SK-N-SH (cell line): ENCODE measurements around the gene MAGI2. TPM values are rescaled to one million over a fixed set of nuclear protein-coding genes. Genes with fewer than 3 reads are reported as not detected.

ENCODE experiments used
- CTCF ChIA-PET: fragments of 300-600, 350-600 bp; formaldehyde crosslinking; extraction: SDS; loops from one replicate; lab custom pipeline; 2021; lab: Yijun Ruan, JAX
- POLR2A ChIA-PET: fragments of 350-600 bp; sonication (Branson Sonifier 250); formaldehyde crosslinking; extraction: SDS; loops from one replicate; lab custom pipeline; 2020; ENCODE audit warnings: antibody characterized with exemption, inconsistent platforms; lab: Yijun Ruan, JAX
- DNase-seq: peaks from one replicate; pipeline ENCODE4 v3.0.0; 2012
- H2AFZ ChIP-seq: fragments of 200-600 bp; sonication (generic); 2 replicates; pipeline ENCODE4 v1.8.1; 2016; ENCODE audit warnings: antibody characterized with exemption, mild to moderate bottlenecking, low read depth
- H3F3A ChIP-seq: fragments of 200-600 bp; sonication (generic); replicated peaks from 2 replicates; pipeline ENCODE3; 2016; ENCODE audit warnings: antibody characterized with exemption, mild to moderate bottlenecking; ENCODE audit not compliant: insufficient read depth
- H3K27ac ChIP-seq, 2 experiments: fragments of 200-500 bp in 1 of 2; fragments of 200-600 bp in 1 of 2; sonication (Bioruptor generic) in 1 of 2; sonication (generic), shearing (Covaris generic) in 1 of 2; 2 replicates each; pipeline versions ENCODE4 v1.5.1 to v1.6.1; 2014 to 2016; ENCODE audit warnings: low read depth in 2 of 2, inconsistent platforms in 1 of 2, low read length in 1 of 2, mild to moderate bottlenecking in 1 of 2, mixed read lengths in 1 of 2
- H3K27me3 ChIP-seq: fragments of 200-600 bp; sonication (generic), shearing (Covaris generic); 2 replicates; pipeline ENCODE4 v1.6.1; 2016; ENCODE audit warnings: mixed run types; ENCODE audit not compliant: insufficient read depth
- H3K36me3 ChIP-seq, 2 experiments: fragments of 200-500 bp in 1 of 2; fragments of 200-600 bp in 1 of 2; sonication (Bioruptor generic) in 1 of 2; sonication (generic) in 1 of 2; replicated peaks in 1 of 2; 2 replicates each; pipeline versions ENCODE3 to v1.5.1; 2014 to 2016; ENCODE audit warnings: low read length in 1 of 2, mild to moderate bottlenecking in 1 of 2; ENCODE audit not compliant: insufficient read depth in 2 of 2, control insufficient read depth in 1 of 2
- H3K4me1 ChIP-seq, 2 experiments: fragments of 200-500 bp in 1 of 2; fragments of 200-600 bp in 1 of 2; sonication (Bioruptor generic) in 1 of 2; sonication (generic), shearing (Covaris generic) in 1 of 2; 2 replicates each; pipeline versions ENCODE4 v1.5.1 to v1.6.1; 2014 to 2016; ENCODE audit warnings: low read depth in 1 of 2, low read length in 1 of 2, mixed run types in 1 of 2; ENCODE audit not compliant: insufficient read depth in 2 of 2, control insufficient read depth in 1 of 2
- H3K4me2 ChIP-seq: fragments of 200-600 bp; sonication (generic), shearing (Covaris generic); 2 replicates; pipeline ENCODE4 v1.6.1; 2017; ENCODE audit warnings: mixed run types
- H3K4me3 ChIP-seq, 2 experiments: fragments of 200-500 bp in 1 of 2; fragments of 200-600 bp in 1 of 2; sonication (Bioruptor generic) in 1 of 2; sonication (generic), shearing (Covaris generic) in 1 of 2; 2 replicates each; pipeline versions ENCODE4 v1.5.1 to v1.8.1; 2014 to 2016; ENCODE audit warnings: low read depth in 2 of 2, inconsistent platforms in 1 of 2, low read length in 1 of 2, mild to moderate bottlenecking in 1 of 2, mixed read lengths in 1 of 2, moderate library complexity in 1 of 2
- H3K79me2 ChIP-seq: fragments of 200-600 bp; sonication (generic); 2 replicates; pipeline ENCODE4 v1.8.1; 2017; ENCODE audit warnings: mild to moderate bottlenecking; ENCODE audit not compliant: insufficient read depth
- H3K9ac ChIP-seq: fragments of 200-600 bp; sonication (generic); 2 replicates; pipeline ENCODE4 v1.6.1; 2017; ENCODE audit warnings: mixed run types
- H3K9me2 ChIP-seq: fragments of 200-600 bp; sonication (generic); 2 replicates; pipeline ENCODE4 v1.6.1; 2017; ENCODE audit warnings: mixed run types
- H3K9me3 ChIP-seq: fragments of 200-600 bp; sonication (generic); 2 replicates; pipeline ENCODE4 v1.6.1; 2017; ENCODE audit warnings: mixed run types, mild to moderate bottlenecking, moderate library complexity
- H4K20me1 ChIP-seq: fragments of 200-600 bp; sonication (generic); 2 replicates; pipeline ENCODE4 v1.6.1; 2017; ENCODE audit warnings: mild to moderate bottlenecking, mixed run types; ENCODE audit not compliant: insufficient read depth
- FOXJ3 ChIP-seq: sonication (generic); formaldehyde crosslinking; IDR thresholded peaks from 2 replicates; pipeline ENCODE4 v1.5.1; 2020; ENCODE audit warnings: mild to moderate bottlenecking, missing genetic modification reagents
- GATA2 ChIP-seq: sonication (generic); formaldehyde crosslinking; IDR thresholded peaks from 2 replicates; pipeline ENCODE4 v1.5.0; 2020; ENCODE audit warnings: mild to moderate bottlenecking, missing genetic modification reagents
- MEF2A ChIP-seq: IDR thresholded peaks from 2 replicates; pipeline ENCODE4 v1.4.0; 2012; ENCODE audit warnings: low read depth, borderline replicate concordance
- NFIC ChIP-seq: IDR thresholded peaks from 2 replicates; pipeline ENCODE4 v1.4.0; 2012; ENCODE audit warnings: borderline replicate concordance
- NRF1 ChIP-seq: IDR thresholded peaks from 2 replicates; pipeline ENCODE4 v1.6.1; 2012; ENCODE audit warnings: low read depth, mild to moderate bottlenecking, low read length
- POLR2AphosphoS5 ChIP-seq: IDR thresholded peaks from 2 replicates; pipeline ENCODE4 v1.6.1; 2012; ENCODE audit warnings: low read depth, low read length
- RAD21 ChIP-seq: IDR thresholded peaks from 2 replicates; pipeline ENCODE4 v1.6.1; 2012; ENCODE audit warnings: mild to moderate bottlenecking, low read length
- RFX5 ChIP-seq: IDR thresholded peaks from 2 replicates; pipeline ENCODE4 v1.6.1; 2012; ENCODE audit warnings: mild to moderate bottlenecking, improper control_type of control experiment, low read length
- TAF1 ChIP-seq: IDR thresholded peaks from 2 replicates; pipeline ENCODE4 v1.6.1; 2012; ENCODE audit warnings: low read depth, mild to moderate bottlenecking, low read length, moderate library complexity, borderline replicate concordance
- TCF12 ChIP-seq: IDR thresholded peaks from 2 replicates; pipeline ENCODE4 v1.4.0; 2012
- YY1 ChIP-seq: IDR thresholded peaks from 2 replicates; pipeline ENCODE4 v1.4.0; 2012; ENCODE audit warnings: low read depth, mild to moderate bottlenecking
- WGBS: methylation state at CpG from one replicate; pipeline ENCODE4 v1.1.6; 2017; ENCODE audit warnings: low lambda C conversion rate; 5-methylcytosine and 5-hydroxymethylcytosine counted together
- polyA plus RNA-seq, 3 experiments: library from polyadenylated mRNA; depleted of rRNA; stranded (reverse); fragments of >200 nt; gene quantifications; 2 replicates each; pipeline ENCODE4 v1.2.3, GENCODE V29; 2012
- TF ChIP-seq, protein P1 (sequence below): IDR thresholded peaks from 2 replicates; pipeline ENCODE4; 2012
- TF ChIP-seq, protein P2 (sequence below): IDR thresholded peaks from 2 replicates; pipeline ENCODE4 v1.6.1; 2012; ENCODE audit warnings: mild to moderate bottlenecking, low read depth, low read length, moderate library complexity
- TF ChIP-seq, protein P3 (sequence below): IDR thresholded peaks from 2 replicates; pipeline ENCODE4 v1.4.0; 2012; ENCODE audit warnings: low read depth, borderline replicate concordance
- TF ChIP-seq, protein P4 (sequence below): IDR thresholded peaks from 2 replicates; pipeline ENCODE4 v1.4.0; 2012; ENCODE audit warnings: low read depth
- TF ChIP-seq, protein P5 (sequence below): fragments of 150-350 bp; IDR thresholded peaks from 2 replicates; pipeline ENCODE4 v1.6.1; 2017; ENCODE audit warnings: antibody characterized with exemption, low read length, low read depth, borderline replicate concordance

The MAGI2 gene
- polyA plus RNA-seq, 1 of the 3 experiments (the other 2 are of a cell fraction) = 1.1 TPM

DNA sequence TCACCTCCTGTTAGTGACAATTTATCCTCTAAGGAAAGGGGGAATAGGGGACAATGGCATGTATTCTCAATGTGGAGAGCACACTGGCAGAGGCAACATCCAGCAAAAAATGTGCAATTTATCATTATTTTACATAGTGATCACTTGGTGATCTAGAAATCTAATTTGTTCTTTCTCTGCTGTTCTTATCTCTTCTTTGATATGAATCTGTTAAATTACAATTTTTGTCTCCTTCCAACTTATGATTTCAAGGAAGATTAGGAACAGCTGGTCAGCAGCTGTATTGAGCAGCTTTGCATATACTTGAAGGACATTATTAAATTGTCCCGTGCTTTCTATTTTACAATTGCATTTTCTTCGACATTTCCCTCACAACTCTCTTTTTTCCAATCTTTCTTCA is 213.1 kb downstream of the MAGI2 start (continued):
- TF ChIP-seq, protein P1, sequence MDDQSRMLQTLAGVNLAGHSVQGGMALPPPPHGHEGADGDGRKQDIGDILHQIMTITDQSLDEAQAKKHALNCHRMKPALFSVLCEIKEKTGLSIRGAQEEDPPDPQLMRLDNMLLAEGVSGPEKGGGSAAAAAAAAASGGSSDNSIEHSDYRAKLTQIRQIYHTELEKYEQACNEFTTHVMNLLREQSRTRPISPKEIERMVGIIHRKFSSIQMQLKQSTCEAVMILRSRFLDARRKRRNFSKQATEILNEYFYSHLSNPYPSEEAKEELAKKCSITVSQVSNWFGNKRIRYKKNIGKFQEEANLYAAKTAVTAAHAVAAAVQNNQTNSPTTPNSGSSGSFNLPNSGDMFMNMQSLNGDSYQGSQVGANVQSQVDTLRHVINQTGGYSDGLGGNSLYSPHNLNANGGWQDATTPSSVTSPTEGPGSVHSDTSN = peak; percentile 11; the same call in 1 of the 2 replicates
- TF ChIP-seq NRF1 (no peak), YY1 (no peak), POLR2AphosphoS5 (no peak), FOXJ3 (no peak), RAD21 (no peak), GATA2 (peak; percentile 57), TCF12 (peak; percentile 80), TAF1 (no peak), MEF2A (no peak), RFX5 (no peak)
- TF ChIP-seq, protein P2, sequence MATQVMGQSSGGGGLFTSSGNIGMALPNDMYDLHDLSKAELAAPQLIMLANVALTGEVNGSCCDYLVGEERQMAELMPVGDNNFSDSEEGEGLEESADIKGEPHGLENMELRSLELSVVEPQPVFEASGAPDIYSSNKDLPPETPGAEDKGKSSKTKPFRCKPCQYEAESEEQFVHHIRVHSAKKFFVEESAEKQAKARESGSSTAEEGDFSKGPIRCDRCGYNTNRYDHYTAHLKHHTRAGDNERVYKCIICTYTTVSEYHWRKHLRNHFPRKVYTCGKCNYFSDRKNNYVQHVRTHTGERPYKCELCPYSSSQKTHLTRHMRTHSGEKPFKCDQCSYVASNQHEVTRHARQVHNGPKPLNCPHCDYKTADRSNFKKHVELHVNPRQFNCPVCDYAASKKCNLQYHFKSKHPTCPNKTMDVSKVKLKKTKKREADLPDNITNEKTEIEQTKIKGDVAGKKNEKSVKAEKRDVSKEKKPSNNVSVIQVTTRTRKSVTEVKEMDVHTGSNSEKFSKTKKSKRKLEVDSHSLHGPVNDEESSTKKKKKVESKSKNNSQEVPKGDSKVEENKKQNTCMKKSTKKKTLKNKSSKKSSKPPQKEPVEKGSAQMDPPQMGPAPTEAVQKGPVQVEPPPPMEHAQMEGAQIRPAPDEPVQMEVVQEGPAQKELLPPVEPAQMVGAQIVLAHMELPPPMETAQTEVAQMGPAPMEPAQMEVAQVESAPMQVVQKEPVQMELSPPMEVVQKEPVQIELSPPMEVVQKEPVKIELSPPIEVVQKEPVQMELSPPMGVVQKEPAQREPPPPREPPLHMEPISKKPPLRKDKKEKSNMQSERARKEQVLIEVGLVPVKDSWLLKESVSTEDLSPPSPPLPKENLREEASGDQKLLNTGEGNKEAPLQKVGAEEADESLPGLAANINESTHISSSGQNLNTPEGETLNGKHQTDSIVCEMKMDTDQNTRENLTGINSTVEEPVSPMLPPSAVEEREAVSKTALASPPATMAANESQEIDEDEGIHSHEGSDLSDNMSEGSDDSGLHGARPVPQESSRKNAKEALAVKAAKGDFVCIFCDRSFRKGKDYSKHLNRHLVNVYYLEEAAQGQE = no peak
- TF ChIP-seq, protein P3, sequence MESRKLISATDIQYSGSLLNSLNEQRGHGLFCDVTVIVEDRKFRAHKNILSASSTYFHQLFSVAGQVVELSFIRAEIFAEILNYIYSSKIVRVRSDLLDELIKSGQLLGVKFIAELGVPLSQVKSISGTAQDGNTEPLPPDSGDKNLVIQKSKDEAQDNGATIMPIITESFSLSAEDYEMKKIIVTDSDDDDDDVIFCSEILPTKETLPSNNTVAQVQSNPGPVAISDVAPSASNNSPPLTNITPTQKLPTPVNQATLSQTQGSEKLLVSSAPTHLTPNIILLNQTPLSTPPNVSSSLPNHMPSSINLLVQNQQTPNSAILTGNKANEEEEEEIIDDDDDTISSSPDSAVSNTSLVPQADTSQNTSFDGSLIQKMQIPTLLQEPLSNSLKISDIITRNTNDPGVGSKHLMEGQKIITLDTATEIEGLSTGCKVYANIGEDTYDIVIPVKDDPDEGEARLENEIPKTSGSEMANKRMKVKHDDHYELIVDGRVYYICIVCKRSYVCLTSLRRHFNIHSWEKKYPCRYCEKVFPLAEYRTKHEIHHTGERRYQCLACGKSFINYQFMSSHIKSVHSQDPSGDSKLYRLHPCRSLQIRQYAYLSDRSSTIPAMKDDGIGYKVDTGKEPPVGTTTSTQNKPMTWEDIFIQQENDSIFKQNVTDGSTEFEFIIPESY = no peak
- TF ChIP-seq, protein P4, sequence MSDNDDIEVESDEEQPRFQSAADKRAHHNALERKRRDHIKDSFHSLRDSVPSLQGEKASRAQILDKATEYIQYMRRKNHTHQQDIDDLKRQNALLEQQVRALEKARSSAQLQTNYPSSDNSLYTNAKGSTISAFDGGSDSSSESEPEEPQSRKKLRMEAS = no peak
- TF ChIP-seq, all 33 proteins: peak for 6

DNA sequence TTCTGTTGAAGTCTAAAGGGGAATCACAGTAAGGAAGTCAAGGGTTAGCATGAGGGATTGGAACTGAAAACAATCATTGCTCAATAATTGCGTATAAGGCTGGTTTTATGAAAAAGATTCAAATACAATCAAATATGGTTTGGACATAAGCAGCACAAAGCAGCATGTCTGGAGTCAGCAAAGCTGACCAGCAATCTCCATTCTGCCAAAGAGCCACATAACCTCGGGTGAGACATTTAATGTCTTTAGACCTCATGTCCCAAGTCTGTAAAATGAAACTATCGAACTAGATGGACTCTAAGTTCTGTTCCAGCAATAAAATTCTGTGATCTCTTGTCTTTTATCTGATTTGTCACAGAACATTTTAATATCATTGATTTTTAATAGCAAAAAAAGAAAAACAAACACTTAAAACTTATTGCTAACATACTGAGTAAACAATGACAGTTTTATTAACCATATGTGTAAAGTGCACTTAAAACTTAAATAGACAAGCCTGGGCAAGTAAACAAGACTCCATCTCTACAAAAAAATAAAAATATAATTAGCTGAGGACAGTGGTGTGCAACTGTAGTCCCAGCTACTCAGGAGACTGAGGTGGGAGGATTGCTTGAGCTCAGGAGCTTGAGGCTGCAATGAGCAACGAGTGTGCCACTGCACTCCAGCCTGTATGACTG is 217.0 kb downstream of the MAGI2 start:
- H3K9me2 ChIP-seq = no peaks in the 10 kb centered on the region

More for the DNA sequence above, 217.0 kb downstream of the MAGI2 start:
- 68% methylated on average over 4 of the region's 4 CpGs for WGBS
- no peak overlapping the region for H3K9ac ChIP-seq
- H3K4me1 ChIP-seq = peaks cover 0 to 6% of the 10 kb centered on the region in 2 experiments; a peak in 2 of 4 replicates
- POLR2A ChIA-PET = no interaction called here
- H3K79me2 ChIP-seq = no peaks in the 10 kb centered on the region
- H3F3A ChIP-seq = peaks cover 6% of the 10 kb centered on the region
- no peaks in the 10 kb centered on the region; the same call in 1 of the 2 replicates for H3K9me3 ChIP-seq
- no peaks in the 10 kb centered on the region for H3K36me3 ChIP-seq
- H2AFZ ChIP-seq = no peak overlapping the region
- H3K4me2 ChIP-seq = no peak overlapping the region
- H3K27ac ChIP-seq = no peak overlapping the region
- no peaks in the 10 kb centered on the region for H4K20me1 ChIP-seq
- no peak overlapping the region for H3K4me3 ChIP-seq
- H3K27me3 ChIP-seq = no peaks in the 10 kb centered on the region
- TF ChIP-seq POLR2AphosphoS5 (no peak), GATA2 (no peak), YY1 (no peak), NFIC (no peak)
- TF ChIP-seq, protein P5, sequence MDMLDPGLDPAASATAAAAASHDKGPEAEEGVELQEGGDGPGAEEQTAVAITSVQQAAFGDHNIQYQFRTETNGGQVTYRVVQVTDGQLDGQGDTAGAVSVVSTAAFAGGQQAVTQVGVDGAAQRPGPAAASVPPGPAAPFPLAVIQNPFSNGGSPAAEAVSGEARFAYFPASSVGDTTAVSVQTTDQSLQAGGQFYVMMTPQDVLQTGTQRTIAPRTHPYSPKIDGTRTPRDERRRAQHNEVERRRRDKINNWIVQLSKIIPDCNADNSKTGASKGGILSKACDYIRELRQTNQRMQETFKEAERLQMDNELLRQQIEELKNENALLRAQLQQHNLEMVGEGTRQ = no peak
- TF ChIP-seq, protein P4 = no peak
- TF ChIP-seq, all 33 proteins: peak for 0
- CTCF ChIA-PET = interaction anchor here (1.0 kb wide), 2 partner anchors 9 to 62 kb away, joined by 3 to 4 read pairs; no protein-coding TSS in a partner anchor
- DNase-seq = no peak
